ENCODE results near the gene PDLIM7.

Gene PDLIM7

DNA sequence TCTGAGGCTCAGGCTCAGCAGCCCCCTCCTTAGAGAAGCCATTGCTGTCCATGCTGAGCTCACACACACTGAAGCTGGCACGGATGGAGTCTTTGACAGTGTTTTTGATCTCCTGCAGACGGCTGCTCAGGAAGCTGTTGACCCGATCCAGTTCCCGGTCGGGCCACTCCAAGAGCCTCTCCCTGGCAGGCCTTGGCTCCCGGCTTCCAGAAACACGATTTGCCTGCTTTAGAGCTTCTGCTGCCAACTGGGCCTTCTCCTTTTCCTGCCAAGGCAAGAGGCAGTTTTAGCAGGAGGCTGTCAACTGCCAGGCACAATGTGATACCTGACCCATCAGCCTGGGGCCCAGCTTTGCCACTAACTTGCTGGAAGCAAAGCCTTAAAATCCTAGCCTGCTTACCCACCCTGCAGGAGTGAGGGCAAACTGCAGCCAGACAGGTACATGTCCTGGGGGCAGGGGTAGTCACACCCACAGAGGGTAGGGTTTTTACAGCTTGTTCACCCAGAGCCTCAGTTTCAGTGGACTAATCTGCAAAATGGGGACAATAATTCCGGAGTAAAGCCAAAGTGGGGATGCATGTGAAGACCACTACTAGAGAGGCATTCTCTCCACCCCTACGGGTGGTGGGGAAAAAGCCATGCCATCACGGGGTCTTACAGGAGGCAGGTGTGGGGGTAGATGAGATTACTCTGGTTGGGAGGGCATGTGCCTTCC, 27.7 kb upstream of the PDLIM7 start:
- Histone ChIP-seq H3K4me3 (ENCODE audit: low read depth in 1 of 5, low read length in 5 of 5) (no peak overlapping the region), H3K27ac (ENCODE audit: low read depth, low read length) (no peak overlapping the region), H3K9me3 (ENCODE audit: control insufficient read depth in 5 of 5, low read length in 5 of 5) (no peaks in the 10 kb centered on the region), H3K9ac (ENCODE audit: low read length in 5 of 5) (peak overlapping the region in 1 of 5 donors; percentile 39), H3K27me3 (ENCODE audit: control insufficient read depth in 5 of 5, insufficient read depth in 4 of 5, low read length in 5 of 5) (no peaks in the 10 kb centered on the region), H3K36me3 (ENCODE audit: control insufficient read depth in 5 of 5, insufficient read depth in 5 of 5, low read length in 5 of 5) (peaks cover 0 to 91% (median 88%) of the 10 kb centered on the region in 5 donors), H3K4me1 (ENCODE audit: control insufficient read depth in 5 of 5, insufficient read depth in 5 of 5, low read length in 5 of 5) (no peaks in the 10 kb centered on the region)

DNA sequence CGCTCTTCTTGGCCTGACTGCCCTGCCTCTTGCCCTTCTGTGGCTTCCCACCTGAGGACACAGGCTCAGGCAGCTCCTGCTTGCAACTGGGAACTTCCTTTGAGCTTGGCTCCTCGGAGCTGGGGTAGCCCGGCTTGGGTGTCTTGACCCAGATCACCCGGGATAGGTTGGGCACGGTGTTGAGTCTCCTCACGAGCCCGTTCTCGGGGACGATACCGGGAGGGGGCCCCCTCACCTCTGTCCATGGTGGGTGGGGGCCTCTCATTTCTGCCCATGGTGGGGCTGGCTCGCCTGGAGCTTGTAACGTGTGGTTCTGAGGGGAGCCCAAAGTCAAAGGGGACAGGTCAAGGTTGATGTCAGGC, 27.1 kb upstream of the PDLIM7 start:
- Histone ChIP-seq H3K27ac (ENCODE audit: low read depth, low read length) (no peak overlapping the region), H3K9ac (ENCODE audit: low read length in 5 of 5) (no peak overlapping the region), H3K4me1 (ENCODE audit: control insufficient read depth in 5 of 5, insufficient read depth in 5 of 5, low read length in 5 of 5) (no peaks in the 10 kb centered on the region), H3K9me3 (ENCODE audit: control insufficient read depth in 5 of 5, low read length in 5 of 5) (no peaks in the 10 kb centered on the region), H3K4me3 (ENCODE audit: low read depth in 1 of 5, low read length in 5 of 5) (no peak overlapping the region), H3K27me3 (ENCODE audit: control insufficient read depth in 5 of 5, insufficient read depth in 4 of 5, low read length in 5 of 5) (no peaks in the 10 kb centered on the region), H3K36me3 (ENCODE audit: control insufficient read depth in 5 of 5, insufficient read depth in 5 of 5, low read length in 5 of 5) (peaks cover 0 to 91% (median 87%) of the 10 kb centered on the region in 5 donors)

DNA sequence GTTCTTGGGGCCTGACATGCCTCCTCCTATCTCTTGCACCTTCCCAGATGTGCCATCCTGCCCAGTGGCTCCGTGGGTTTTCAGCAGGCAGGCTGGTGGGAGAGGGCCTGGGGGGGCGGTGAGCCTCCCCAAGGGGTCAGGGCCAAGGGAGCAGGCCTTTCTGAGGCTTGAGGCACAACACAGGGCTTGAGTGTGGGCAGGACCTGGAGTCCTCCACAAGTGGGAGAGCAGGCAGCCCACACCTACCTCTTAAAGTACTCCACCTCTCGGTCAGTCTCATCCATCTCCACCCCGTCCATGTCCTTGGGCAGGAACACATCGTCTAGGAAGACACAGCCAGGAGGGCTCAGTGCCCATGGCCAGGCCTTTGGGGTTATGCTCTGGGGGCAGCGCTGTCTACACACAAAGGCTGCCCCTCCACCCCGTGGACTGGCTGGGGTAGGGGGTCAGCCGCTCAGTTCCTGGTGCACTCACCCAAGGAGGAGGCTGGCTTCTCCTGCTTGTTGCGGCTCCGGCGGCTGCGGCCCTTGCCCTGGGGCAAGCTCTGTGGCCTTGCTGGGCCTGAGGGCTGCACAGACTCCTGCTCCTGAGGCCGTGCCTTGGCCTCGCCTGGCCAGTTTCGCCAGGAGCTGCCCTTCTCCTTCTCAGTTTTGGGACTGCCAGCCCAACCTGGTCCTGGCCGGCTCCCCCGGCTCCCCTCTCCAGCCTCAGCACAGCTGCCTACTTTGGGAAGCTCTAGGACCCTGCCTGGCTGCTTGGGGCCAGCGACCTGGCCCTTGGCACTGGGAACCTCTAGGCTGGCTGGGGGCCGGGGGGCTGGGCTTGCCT, 26.5 kb upstream of the PDLIM7 start:
- no peaks in the 10 kb centered on the region for H3K4me1 ChIP-seq (ENCODE audit: control insufficient read depth in 5 of 5, insufficient read depth in 5 of 5, low read length in 5 of 5)
- H3K27ac ChIP-seq (ENCODE audit: low read depth, low read length) = no peak overlapping the region
- H3K9ac ChIP-seq (ENCODE audit: low read length in 5 of 5) = no peak overlapping the region
- no peaks in the 10 kb centered on the region for H3K27me3 ChIP-seq (ENCODE audit: control insufficient read depth in 5 of 5, insufficient read depth in 4 of 5, low read length in 5 of 5)
- peaks cover 0 to 91% (median 82%) of the 10 kb centered on the region in 5 donors for H3K36me3 ChIP-seq (ENCODE audit: control insufficient read depth in 5 of 5, insufficient read depth in 5 of 5, low read length in 5 of 5)
- no peaks in the 10 kb centered on the region for H3K9me3 ChIP-seq (ENCODE audit: control insufficient read depth in 5 of 5, low read length in 5 of 5)
- no peak overlapping the region for H3K4me3 ChIP-seq (ENCODE audit: low read depth in 1 of 5, low read length in 5 of 5)

DNA sequence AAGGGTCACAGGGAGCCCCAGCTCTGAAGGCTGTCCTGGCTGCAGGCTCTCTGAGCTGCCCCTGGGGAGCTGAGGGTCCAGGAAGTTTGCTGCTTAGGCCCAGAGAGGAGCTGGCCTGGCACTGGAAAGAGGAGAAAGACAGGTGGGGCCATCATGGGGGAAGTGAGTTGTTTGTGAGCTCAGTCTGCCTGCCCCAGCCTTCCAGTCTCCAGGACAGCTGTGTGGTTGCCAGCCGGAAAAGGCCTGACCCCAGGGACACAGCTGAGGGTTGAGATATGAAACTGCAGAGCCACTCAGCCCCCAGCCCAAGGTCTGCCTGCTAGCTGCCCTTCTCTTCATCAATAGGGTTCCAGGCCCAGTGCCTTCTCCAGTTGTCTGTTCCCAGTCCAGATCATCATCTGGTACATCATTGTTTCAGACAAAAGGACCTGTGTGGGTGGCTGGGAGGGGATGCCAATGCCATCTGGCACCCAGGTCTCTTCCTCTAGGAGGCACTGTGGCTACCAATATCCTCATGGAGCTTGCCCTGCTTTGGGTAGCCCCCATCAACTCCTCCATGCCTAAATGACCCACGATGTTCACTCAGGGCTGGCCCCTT, 23.6 kb upstream of the PDLIM7 start:
- Histone ChIP-seq H3K36me3 (ENCODE audit: control insufficient read depth in 5 of 5, insufficient read depth in 5 of 5, low read length in 5 of 5) (peaks cover 0 to 62% (median 54%) of the 10 kb centered on the region in 5 donors), H3K4me3 (ENCODE audit: low read depth in 1 of 5, low read length in 5 of 5) (no peak overlapping the region), H3K27ac (ENCODE audit: low read depth, low read length) (no peak overlapping the region), H3K9ac (ENCODE audit: low read length in 5 of 5) (no peak overlapping the region), H3K9me3 (ENCODE audit: control insufficient read depth in 5 of 5, low read length in 5 of 5) (no peaks in the 10 kb centered on the region), H3K4me1 (ENCODE audit: control insufficient read depth in 5 of 5, insufficient read depth in 5 of 5, low read length in 5 of 5) (peaks cover 6 to 14% (median 10%) of the 10 kb centered on the region in 5 donors), H3K27me3 (ENCODE audit: control insufficient read depth in 5 of 5, insufficient read depth in 4 of 5, low read length in 5 of 5) (peaks cover 0 to 4% (median 0%) of the 10 kb centered on the region in 5 donors)

DNA sequence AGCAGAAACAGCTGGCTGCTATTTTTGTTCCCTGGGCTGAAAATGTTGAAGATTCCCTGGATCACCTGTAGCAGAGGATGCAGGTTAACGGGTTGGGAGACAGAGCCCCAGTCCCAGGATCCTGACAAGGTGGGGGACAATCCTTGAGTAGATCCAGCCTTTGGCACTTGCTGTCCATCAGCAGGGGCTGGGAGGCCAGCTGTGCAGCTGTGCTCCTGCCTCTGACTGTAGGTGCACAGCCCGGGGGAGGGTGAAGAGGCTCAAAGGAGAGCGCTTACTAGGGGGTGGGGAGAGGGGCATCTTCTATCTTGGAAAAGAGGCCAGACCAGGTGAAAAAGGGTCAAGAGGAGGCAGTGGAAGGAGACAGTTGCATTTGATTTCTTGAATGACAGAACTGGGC, 22.9 kb upstream of the PDLIM7 start:
- no peak overlapping the region for H3K27ac ChIP-seq (ENCODE audit: low read depth, low read length)
- peaks cover 0 to 4% (median 0%) of the 10 kb centered on the region in 5 donors for H3K27me3 ChIP-seq (ENCODE audit: control insufficient read depth in 5 of 5, insufficient read depth in 4 of 5, low read length in 5 of 5)
- H3K4me1 ChIP-seq (ENCODE audit: control insufficient read depth in 5 of 5, insufficient read depth in 5 of 5, low read length in 5 of 5) = peaks cover 8 to 21% (median 17%) of the 10 kb centered on the region in 5 donors
- no peak overlapping the region for H3K9ac ChIP-seq (ENCODE audit: low read length in 5 of 5)
- H3K4me3 ChIP-seq (ENCODE audit: low read depth in 1 of 5, low read length in 5 of 5) = no peak overlapping the region
- no peaks in the 10 kb centered on the region for H3K9me3 ChIP-seq (ENCODE audit: control insufficient read depth in 5 of 5, low read length in 5 of 5)
- H3K36me3 ChIP-seq (ENCODE audit: control insufficient read depth in 5 of 5, insufficient read depth in 5 of 5, low read length in 5 of 5) = peaks cover 0 to 60% (median 48%) of the 10 kb centered on the region in 5 donors

DNA sequence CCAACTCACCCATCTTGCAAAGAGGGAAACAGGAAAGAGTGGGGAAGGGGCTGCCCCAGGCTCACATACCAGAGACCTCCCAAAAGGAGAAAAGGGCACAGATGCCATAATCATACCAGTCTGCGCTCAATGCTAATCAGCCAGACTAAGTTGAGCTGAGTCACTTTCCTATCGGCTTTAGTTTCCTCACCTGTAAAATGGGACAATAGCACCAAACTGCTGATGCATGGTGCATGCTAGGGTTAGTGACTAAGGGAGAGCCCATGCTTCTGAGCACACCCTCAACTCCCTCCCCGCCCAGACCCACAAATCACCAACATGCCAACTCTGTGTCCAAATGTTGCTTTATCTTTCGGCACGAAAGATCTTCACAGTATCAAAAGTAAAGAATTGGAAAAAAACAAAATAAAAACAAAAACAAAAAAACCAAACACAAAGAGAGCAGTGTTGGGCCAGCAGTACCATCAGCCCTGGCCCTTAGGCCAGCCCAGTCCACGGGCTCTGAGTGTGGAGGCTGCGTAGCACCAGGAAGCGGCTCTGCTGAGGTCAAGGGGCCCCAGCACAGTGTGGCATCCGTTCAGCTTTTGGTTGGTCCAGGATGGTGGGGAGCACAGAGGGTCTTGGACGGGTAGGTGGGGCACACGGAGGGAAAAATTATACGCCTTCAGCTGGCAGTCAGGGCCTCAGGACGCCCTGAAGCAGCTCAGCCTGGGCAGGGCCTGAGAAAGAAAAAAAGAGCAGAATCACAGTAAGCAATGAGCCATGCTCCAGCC, 22.2 kb upstream of the PDLIM7 start:
- Histone ChIP-seq H3K27ac (ENCODE audit: low read depth, low read length) (no peak overlapping the region), H3K4me1 (ENCODE audit: control insufficient read depth in 5 of 5, insufficient read depth in 5 of 5, low read length in 5 of 5) (peaks cover 8 to 21% (median 17%) of the 10 kb centered on the region in 5 donors), H3K27me3 (ENCODE audit: control insufficient read depth in 5 of 5, insufficient read depth in 4 of 5, low read length in 5 of 5) (peaks cover 0 to 4% (median 0%) of the 10 kb centered on the region in 5 donors), H3K9ac (ENCODE audit: low read length in 5 of 5) (no peak overlapping the region), H3K4me3 (ENCODE audit: low read depth in 1 of 5, low read length in 5 of 5) (no peak overlapping the region), H3K9me3 (ENCODE audit: control insufficient read depth in 5 of 5, low read length in 5 of 5) (no peaks in the 10 kb centered on the region), H3K36me3 (ENCODE audit: control insufficient read depth in 5 of 5, insufficient read depth in 5 of 5, low read length in 5 of 5) (peaks cover 0 to 60% (median 48%) of the 10 kb centered on the region in 5 donors)

DNA sequence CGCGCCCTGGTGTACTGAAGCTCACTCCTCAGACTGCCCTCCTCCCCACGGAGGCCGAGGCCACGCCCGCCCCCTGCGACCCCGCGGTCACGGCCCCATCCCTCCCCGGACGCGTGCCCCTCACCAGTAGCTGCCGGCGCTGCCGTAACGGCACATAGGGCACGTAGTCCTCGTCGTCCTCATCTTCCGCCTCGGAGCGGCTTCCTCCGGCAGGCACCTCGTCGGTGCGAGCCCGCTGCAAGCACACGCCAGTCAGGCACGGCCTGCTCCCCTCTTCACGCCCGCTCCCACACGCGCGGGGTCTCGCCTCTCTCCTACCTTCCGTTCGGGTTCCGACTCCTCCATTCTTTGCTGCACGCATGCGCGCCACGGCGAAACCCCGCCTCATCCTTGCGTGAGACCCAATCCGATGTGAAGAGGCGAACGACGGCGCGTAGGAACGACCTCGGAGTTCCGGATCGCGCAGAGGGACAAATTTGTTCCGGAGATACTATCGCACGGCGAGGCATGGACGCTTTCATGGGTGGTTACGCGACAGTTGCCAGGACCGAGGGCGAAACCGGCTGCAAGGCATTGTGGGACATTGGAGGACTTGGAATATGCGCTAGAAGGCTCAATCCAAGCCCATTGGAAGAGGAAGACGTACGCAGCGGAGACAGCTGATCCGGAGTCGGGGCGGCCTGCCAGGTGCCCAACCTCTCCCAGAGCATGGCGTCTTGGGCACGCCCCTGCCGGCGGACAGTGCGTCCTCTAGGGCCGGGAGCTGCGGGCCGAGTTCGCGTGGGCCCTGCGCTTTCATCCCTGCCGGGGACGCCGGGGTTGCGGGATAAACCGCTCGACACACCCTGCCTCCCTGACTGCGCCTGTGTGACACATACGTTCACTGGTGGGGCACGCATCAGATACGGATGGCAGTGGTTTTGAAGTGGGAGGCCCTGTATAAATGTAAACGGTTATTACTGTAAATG, 19.5 kb upstream of the PDLIM7 start, which contains the start of gene DDX41:
Gene DDX41 (minus strand): TSS at position 361 of the 968 bp plus-strand sequence. CDS start 16 bp downstream, at position 345.
- H3K27ac ChIP-seq (ENCODE audit: low read depth, low read length) = peak within 1 kb of the TSS; percentile 76
- peaks cover 0 to 4% (median 0%) of the 10 kb centered on the region in 5 donors for H3K27me3 ChIP-seq (ENCODE audit: control insufficient read depth in 5 of 5, insufficient read depth in 4 of 5, low read length in 5 of 5)
- no peaks in the 10 kb centered on the region for H3K9me3 ChIP-seq (ENCODE audit: control insufficient read depth in 5 of 5, low read length in 5 of 5)
- peaks cover 8 to 21% (median 17%) of the 10 kb centered on the region in 5 donors for H3K4me1 ChIP-seq (ENCODE audit: control insufficient read depth in 5 of 5, insufficient read depth in 5 of 5, low read length in 5 of 5)
- peaks cover 0 to 69% (median 58%) of the 10 kb centered on the region in 5 donors for H3K36me3 ChIP-seq (ENCODE audit: control insufficient read depth in 5 of 5, insufficient read depth in 5 of 5, low read length in 5 of 5)
- peak within 1 kb of the TSS; percentile 94 to 100 (median 99) for H3K4me3 ChIP-seq (ENCODE audit: low read depth in 1 of 5, low read length in 5 of 5)
- H3K9ac ChIP-seq (ENCODE audit: low read length in 5 of 5) = peak within 1 kb of the TSS; percentile 68 to 99 (median 86)

DNA sequence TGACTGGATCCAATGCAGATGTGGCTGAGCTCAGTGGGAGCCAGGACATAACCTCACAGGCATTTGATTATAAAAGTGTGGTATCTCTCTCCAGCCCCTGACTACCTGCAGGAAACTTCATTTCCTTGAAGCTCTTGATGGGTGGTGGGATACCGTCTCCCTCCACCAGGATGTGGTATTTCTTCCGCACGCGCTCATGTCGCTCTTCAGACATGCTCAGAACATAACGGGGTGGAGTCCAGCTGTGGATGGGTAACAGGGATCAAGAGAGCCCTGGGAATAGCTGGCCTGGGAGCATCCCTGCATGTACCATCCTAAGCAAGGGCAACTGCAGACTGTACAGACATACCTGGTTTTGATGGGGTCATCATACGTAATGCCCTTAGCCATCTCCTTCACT, 18.2 kb upstream of the PDLIM7 start:
- peaks cover 8 to 25% (median 18%) of the 10 kb centered on the region in 5 donors for H3K4me1 ChIP-seq (ENCODE audit: control insufficient read depth in 5 of 5, insufficient read depth in 5 of 5, low read length in 5 of 5)
- peaks cover 0 to 4% (median 0%) of the 10 kb centered on the region in 5 donors for H3K27me3 ChIP-seq (ENCODE audit: control insufficient read depth in 5 of 5, insufficient read depth in 4 of 5, low read length in 5 of 5)
- H3K36me3 ChIP-seq (ENCODE audit: control insufficient read depth in 5 of 5, insufficient read depth in 5 of 5, low read length in 5 of 5) = peaks cover 0 to 69% (median 58%) of the 10 kb centered on the region in 5 donors
- peak overlapping the region; percentile 76 for H3K27ac ChIP-seq (ENCODE audit: low read depth, low read length)
- peak overlapping the region; percentile 94 to 100 (median 99) for H3K4me3 ChIP-seq (ENCODE audit: low read depth in 1 of 5, low read length in 5 of 5)
- H3K9ac ChIP-seq (ENCODE audit: low read length in 5 of 5) = peak overlapping the region in 4 of 5 donors; percentile 80 to 99 (median 91)
- H3K9me3 ChIP-seq (ENCODE audit: control insufficient read depth in 5 of 5, low read length in 5 of 5) = no peaks in the 10 kb centered on the region
